AG10803 (cell line): ENCODE measurements around the gene KANK2.

Experiments used
- DNase-seq: peaks from one replicate; pipeline ENCODE4 v3.0.0; 2010; ENCODE audit warnings: low read depth
- H3K4me3 ChIP-seq: 2 replicates; pipeline ENCODE4 v1.5.1; 2011; ENCODE audit warnings: mild to moderate bottlenecking, low read length, control low read depth
- CTCF ChIP-seq: conservative IDR thresholded peaks from 2 replicates; pipeline ENCODE4 v1.5.1; 2011; ENCODE audit warnings: mild to moderate bottlenecking, low read length, control low read depth, inconsistent platforms

The KANK2 gene

GRCh38 chr19:11159598-11160439 lies 37.5 kb downstream of the KANK2 start:
- DNase-seq: no peak
- H3K4me3 ChIP-seq: no peak overlapping the region
- no peak; the same call in 1 of the 2 replicates for TF ChIP-seq CTCF

- DNase-seq: peak; percentile 98
- no peak for TF ChIP-seq CTCF
- H3K4me3 ChIP-seq: peak within 1 kb of the TSS; percentile 81
Observed at GRCh38 chr19:11155373-11156120, 41.8 kb downstream of the KANK2 start, which contains the start of gene SPC24. Gene SPC24, minus strand, starts transcription at chr19:11155782. Its CDS starts 6 bp downstream, at chr19:11155776.

GRCh38 chr19:11154683-11155047 lies 42.7 kb downstream of the KANK2 start:
- no peak for TF ChIP-seq CTCF
- DNase-seq: no peak

GRCh38 chr19:11152318-11153062 lies 44.9 kb downstream of the KANK2 start:
- peak; percentile 87 for DNase-seq
- H3K4me3 ChIP-seq: no peak overlapping the region
- no peak for TF ChIP-seq CTCF

More at GRCh38 chr19:11154683-11155047, 42.7 kb downstream of the KANK2 start:
- peak overlapping the region; percentile 81 for H3K4me3 ChIP-seq

GRCh38 chr19:11151181-11151580 lies 46.2 kb downstream of the KANK2 start:
- DNase-seq: peak; percentile 39
- TF ChIP-seq CTCF: no peak
- no peak overlapping the region for H3K4me3 ChIP-seq

- TF ChIP-seq CTCF: no peak
- H3K4me3 ChIP-seq: no peak overlapping the region
- DNase-seq: no peak
Observed at GRCh38 chr19:11148001-11148400, 49.3 kb downstream of the KANK2 start.
